A549 treated with Mapracorat at 1 μM for 4 hours (cell line): ENCODE data around the gene BCAM. TPM values are rescaled to one million over a fixed set of nuclear protein-coding genes. Genes with fewer than 3 reads are reported as not detected.

Source experiments
- total RNA-seq: library from RNA; stranded (reverse); fragments of 200-300 nt; extraction: Qiagen RNA extraction; gene quantifications from 5 replicates; pipeline ENCODE4 v1.2.3, GENCODE V29; 2022

Gene BCAM
- total RNA-seq = 63.9 to 86.4 TPM (median 82.4 TPM) in 5 replicates

DNA sequence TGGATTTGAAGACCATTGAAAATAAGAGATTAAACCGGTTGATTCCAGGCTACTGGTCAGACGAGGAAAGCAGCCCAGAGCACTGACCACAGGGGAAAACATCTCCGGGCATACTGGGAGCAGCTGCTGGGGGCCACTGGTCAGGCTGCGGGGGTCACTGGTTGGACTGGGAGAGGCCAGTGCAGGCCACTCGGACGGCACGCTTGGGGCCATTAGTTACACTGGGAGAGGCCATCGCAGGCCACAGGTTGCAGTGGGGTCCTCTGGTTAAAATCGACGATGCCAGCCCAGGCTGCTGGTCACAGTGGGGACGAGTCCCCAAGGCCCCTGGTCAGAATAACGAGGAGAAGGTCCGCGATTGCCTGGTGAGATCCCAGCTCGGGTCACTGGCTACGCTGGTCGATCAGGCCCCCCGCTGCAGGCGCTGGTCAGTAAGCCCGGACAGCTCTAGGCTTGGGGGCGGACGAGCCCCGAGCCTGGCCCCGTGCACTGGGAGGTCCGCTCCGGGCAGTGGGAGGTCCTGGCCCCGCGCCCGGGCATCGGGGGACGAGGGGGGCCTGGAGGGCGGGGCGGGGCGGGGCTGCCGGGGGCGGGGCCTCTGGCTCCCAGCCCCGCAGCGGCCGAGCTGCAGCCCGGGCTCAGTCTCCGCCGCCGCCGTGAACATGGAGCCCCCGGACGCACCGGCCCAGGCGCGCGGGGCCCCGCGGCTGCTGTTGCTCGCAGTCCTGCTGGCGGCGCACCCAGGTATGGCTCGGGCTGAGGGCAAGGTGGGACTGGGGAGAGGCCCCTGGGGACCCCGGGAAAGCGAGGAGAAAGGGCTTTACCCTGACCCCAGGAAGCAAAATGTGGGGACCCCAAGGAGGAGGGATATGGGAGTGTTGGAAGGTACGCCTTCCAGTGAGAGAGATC is at the start of gene BCAM:
Gene BCAM, plus strand, starts transcription at position 641 of the 909 bp plus-strand sequence. Its CDS starts 22 bp downstream, at position 663.

GRCh38 chr19:44777715-44778347 is 31.1 kb upstream of the BCAM start, which contains the start of gene CBLC:
Gene CBLC (plus strand): TSS chr19:44777890. CDS start chr19:44777932, 42 bp downstream.

DNA sequence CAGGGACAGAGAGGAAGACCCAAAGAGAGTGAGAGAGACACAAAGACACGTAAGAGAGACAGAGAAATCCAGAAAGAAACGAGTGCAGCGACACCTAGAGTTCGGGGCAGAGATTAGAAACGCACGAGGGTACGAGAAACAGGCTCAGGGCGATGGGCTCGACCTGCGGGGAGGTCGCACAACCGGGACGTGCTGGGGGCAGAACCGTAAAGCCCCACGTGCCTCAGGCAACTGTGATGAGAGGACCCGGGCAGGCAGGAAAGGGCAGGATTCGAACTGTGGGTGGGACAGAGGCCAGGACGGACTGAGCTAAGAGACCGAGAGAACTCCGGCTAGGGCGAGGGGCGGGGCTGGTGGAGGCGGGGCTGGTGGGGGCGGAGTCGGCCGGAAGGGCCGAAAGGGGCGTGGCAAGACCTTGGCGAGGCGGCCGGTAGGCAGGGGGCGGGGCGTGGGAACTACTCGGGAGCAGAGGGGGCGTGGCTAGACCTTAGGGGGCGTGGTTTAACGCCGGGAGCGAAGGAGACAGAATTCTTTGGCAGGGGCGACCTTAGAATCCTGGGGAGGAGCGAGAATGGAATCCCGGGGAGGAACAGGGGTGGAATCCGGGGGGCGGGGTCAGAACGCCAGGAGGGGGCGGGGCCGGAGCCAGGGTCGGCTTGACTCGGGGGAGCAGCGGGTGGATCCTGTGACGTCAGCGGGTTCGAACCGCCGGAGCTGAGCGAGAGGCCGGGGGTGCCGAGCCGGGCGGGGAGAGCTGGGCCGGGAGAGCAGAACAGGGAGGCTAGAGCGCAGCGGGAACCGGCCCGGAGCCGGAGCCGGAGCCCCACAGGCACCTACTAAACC is 36.9 kb downstream of the BCAM start, which contains the start of gene NECTIN2:
Gene NECTIN2, plus strand, starts transcription at position 686 of the 843 bp plus-strand sequence. CDS start 229 bp downstream, outside the sequence.

Other genes starting within 250 kb of the BCAM start
- gene IGSF23, start 195.5 kb upstream of the BCAM start, total RNA-seq = 0.19 to 0.66 TPM (median 0.43 TPM) in 5 replicates
- 104 to 117 TPM (median 109 TPM) in 5 replicates for gene PVR, start 165.2 kb upstream of the BCAM start, total RNA-seq
- 7.1 to 12.3 TPM (median 9.3 TPM) in 5 replicates for gene CEACAM19, start 137.6 kb upstream of the BCAM start, total RNA-seq
- gene CEACAM16, start 110.0 kb upstream of the BCAM start, total RNA-seq = 0.17 to 0.18 TPM in 2 of 5 replicates, not detected in the others
- gene BCL3, start 60.4 kb upstream of the BCAM start, total RNA-seq = 36.2 to 64.0 TPM (median 57.4 TPM) in 5 replicates
- gene CBLC, start 31.2 kb upstream of the BCAM start, total RNA-seq = not detected in 5 replicates
- 69.8 to 82.6 TPM (median 77.9 TPM) in 5 replicates for gene NECTIN2, start 37.2 kb downstream of the BCAM start, total RNA-seq
- 188 to 263 TPM (median 237 TPM) in 5 replicates for gene TOMM40, start 82.2 kb downstream of the BCAM start, total RNA-seq
- 10.9 to 22.2 TPM (median 15.7 TPM) in 5 replicates for gene APOE, start 96.7 kb downstream of the BCAM start, total RNA-seq
- 98.6 to 128 TPM (median 113 TPM) in 5 replicates for gene APOC1, start 105.5 kb downstream of the BCAM start, total RNA-seq
- not detected in 5 replicates for gene APOC4, start 133.1 kb downstream of the BCAM start, total RNA-seq
- gene APOC2, start 136.9 kb downstream of the BCAM start, total RNA-seq = not detected in 5 replicates
- gene CLPTM1, start 146.3 kb downstream of the BCAM start, total RNA-seq = 136 to 197 TPM (median 165 TPM) in 5 replicates
- gene RELB, start 192.4 kb downstream of the BCAM start, total RNA-seq = 23.9 to 46.8 TPM (median 41.0 TPM) in 5 replicates
- 52.7 to 80.7 TPM (median 66.8 TPM) in 5 replicates for gene CLASRP, start 229.9 kb downstream of the BCAM start, total RNA-seq